Measurements from ENCODE around the gene ZNF385D.

- TF ChIP-seq CTCF (conservative IDR thresholded peaks at IDR 0.05; ENCODE audit: low read depth, low read length) = no peak
- TF ChIP-seq EZH2 (IDR thresholded peaks at IDR 0.05; ENCODE audit: low read length, unreplicated experiment) = no peak
- no peak for TF ChIP-seq EZH2phosphoT487 (IDR thresholded peaks at IDR 0.05; ENCODE audit: borderline replicate concordance, low read length)
Observed at GRCh38 chr3:21664996-21665395, 86.0 kb downstream of the ZNF385D start.

All from PC-3 (cell line).